HG03520 (cell line): Measurements from ENCODE around the gene NAALADL2.
"Not testable (repeated sequence)": the region's sequence is repeated elsewhere in the genome, so short reads cannot be mapped to it uniquely, and the experiment has no call there.

ENCODE experiments used
- ATAC-seq: cut with Tn5 transposase; IDR thresholded peaks from one replicate; pipeline ENCODE4 v1.9.1; 2021; ENCODE audit warnings: mild to moderate bottlenecking, moderate library complexity; ENCODE audit not compliant: unreplicated experiment

The NAALADL2 gene

GRCh38 chr3:175798326-175798725 is 939.2 kb downstream of the NAALADL2 start:
- ATAC-seq = no peak

GRCh38 chr3:175805825-175806224 is 946.7 kb downstream of the NAALADL2 start:
- ATAC-seq = no peak

- ATAC-seq = no peak
These were observed 948.0 kb downstream of the NAALADL2 start for GRCh38 chr3:175807175-175807574.

- no peak for ATAC-seq
These were observed 959.8 kb downstream of the NAALADL2 start for GRCh38 chr3:175818811-175819464.

- ATAC-seq = not testable (repeated sequence)
These were observed 963.8 kb downstream of the NAALADL2 start for GRCh38 chr3:175822766-175823491.

DNA sequence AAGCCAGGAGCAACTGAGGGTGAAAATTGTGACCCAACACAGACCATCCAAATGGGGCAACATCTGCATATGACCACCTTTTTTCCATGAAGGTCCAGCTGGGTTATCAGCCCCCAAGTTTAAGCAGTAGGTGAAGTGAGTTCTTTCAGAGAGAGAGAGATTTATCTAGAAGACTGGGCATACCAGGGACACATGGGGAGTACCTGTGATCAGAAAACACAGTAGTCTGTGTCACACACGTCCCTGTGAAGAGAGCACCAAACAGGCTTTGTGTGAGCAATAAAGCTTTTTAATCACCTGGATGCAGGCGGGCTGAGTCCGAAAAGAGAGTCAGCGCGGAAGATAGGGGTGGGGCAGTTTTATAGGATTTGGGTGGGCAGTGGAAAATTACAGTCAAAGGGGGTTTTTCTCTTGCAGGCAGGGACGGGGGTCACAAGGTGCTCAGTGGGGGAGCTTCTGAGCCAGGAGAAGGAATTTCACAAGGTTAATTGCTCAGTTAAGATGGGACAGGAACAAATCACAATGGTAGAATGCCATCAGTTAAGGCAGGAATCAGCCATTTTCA is 966.0 kb downstream of the NAALADL2 start:
- not testable (repeated sequence) for ATAC-seq

DNA sequence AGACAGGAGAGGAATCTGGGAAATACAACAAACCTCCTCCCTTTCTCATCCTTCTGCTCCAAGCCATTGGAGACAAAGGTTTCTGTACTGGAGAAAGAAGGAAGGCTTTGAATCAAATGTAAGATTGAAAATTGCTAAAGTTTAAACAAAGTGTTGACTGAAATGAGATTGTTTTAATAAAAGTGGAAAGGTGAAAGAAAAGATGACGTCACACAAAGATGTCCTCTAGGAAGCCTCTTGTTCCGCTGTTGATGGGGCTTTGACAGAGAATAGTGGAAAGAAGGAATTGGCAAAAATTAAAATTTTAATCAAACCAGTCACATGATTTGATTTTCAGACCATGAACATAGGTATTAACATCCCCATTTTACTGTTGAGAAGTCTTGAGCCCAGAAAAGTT is 967.6 kb downstream of the NAALADL2 start:
- ATAC-seq = no peak

GRCh38 chr3:175829809-175830208 is 970.7 kb downstream of the NAALADL2 start:
- not testable (repeated sequence) for ATAC-seq

GRCh38 chr3:175835763-175836162 is 976.6 kb downstream of the NAALADL2 start:
- not testable (repeated sequence) for ATAC-seq

GRCh38 chr3:175836617-175837016 is 977.5 kb downstream of the NAALADL2 start:
- no peak for ATAC-seq

DNA sequence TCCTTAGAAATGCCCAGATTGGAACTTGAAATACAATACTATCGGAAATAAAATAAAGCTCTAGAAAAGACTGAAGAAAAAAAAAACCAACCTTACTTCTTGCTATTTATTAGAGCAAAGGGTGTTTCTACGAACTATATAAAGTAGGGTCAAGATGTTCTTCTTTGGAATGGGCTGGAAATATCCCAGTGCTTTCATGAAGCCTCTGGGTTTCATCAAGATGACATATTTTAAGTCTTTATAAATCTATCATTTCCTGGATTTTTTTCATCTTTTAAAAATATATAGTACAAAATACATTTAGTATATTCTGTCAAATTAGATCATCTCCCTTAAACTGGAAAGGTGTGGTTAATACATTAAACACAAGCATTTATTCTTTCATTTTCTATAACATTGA is 978.8 kb downstream of the NAALADL2 start:
- no peak for ATAC-seq

DNA sequence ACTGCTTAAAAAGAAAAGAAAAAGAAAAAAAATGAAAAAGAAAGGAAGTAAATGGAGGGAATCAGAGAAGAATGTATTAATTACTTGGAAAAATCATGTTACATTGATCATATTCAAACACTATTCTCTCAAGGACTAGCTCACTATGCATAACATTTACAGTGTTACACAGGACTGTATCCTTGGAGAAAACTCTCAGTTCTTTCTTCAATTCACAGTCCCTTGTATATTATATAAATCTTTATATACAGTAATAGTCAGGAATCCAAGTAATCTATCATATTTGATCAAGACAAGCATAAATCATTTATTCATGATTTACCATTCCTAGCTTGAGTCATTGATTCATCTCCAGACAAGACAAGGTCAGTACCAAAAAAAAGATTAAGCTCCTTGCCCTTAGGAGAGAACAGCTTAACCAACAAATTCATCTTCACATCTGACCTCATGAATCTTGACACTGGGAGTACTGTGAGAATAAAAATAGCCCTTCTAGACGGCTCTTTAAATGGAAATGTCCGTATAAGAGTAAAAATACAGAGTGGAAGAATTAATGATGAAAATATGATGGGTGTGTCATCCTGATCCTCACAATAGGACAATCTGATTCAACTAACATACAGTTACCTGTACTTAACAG is 980.4 kb downstream of the NAALADL2 start:
- ATAC-seq = no peak

DNA sequence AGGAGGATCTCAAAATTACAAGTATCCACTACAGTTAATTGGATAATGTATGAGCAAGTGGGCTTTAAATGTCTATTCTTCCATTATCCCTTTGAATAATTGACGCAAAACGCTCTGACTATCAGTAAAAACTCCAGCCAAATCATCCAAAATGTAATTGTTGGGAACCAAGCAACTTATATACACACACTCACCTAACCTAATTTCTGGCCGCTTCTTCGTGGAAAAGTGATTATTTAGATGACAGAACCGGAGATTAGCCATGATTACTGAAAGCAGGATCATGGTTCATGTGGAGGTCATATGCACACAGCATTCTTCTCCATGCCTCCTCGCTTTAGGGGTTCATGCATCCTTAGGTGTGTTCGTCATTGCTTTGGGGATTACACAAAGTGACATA is 992.4 kb downstream of the NAALADL2 start:
- ATAC-seq = no peak

DNA sequence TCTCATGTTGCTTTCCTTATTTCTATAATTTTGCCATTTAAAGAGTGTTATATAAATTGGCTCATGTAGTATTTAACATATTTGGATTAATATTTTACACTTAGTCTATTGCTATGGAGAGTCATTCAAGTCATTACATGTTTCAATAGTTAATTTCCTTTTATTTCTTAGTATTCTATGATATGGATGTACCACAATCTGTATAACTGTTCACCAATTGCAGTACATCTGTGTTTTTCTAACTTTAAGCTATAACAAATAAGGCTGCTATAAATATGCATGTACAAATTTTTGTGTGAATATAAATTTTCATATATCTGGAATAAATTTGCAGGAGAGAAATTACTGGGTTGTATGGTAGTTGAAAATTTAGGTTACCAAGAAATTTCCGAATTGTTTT is 993.4 kb downstream of the NAALADL2 start:
- no peak for ATAC-seq

DNA sequence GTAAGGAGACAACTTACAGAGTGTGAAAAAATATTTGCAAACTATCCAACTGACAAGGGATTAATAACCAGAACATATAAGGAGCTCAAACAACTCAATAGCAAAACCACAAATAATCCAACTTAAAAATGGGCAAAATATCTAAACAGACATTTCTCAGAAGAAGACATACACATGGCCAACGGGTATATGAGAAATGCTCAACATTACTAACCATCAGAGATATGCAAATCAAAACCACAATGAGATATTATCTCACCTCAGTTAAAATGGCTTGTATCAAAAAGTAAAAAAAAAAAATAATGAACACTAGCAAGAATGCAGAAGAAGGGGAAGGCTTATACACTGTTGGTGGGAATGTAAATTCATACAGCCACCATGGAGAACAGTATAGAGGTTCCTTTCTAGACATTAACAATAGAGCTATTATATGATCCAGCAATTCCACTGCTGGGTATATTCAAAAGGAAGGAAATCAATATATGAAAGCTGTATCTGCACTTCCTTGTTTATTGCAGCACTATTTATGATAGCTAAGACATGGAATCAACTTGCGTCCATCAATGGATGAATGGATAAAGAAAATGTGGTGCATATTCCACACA is 998.6 kb downstream of the NAALADL2 start:
- ATAC-seq = no peak
